Measurements from ENCODE around the gene SH3TC1. TPM values are rescaled to one million over a fixed set of nuclear protein-coding genes. Genes with fewer than 3 reads are reported as not detected.

The SH3TC1 gene
- total RNA-seq, 2 experiments from 2014 or later: 28.5 to 28.8 TPM

- Mint-ChIP-seq H3K36me3 (peaks cover 36% of the 10 kb centered on the region), H3K4me1 (ENCODE audit: low read depth) (peaks cover 49% of the 10 kb centered on the region), H3K9me3 (no peaks in the 10 kb centered on the region), H3K27ac (no peak overlapping the region), H3K27me3 (no peaks in the 10 kb centered on the region), H3K4me3 (no peak overlapping the region)
- ChIA-PET CTCF (no interaction called here), POLR2A (no interaction called here)
- no peak for DNase-seq
- intact Hi-C loops (cut with micrococcal nuclease): no loop called here
Measured at GRCh38 chr4:8224267-8224974, 25.3 kb downstream of the SH3TC1 start.

- Mint-ChIP-seq H3K9me3 (no peaks in the 10 kb centered on the region), H3K36me3 (peaks cover 33% of the 10 kb centered on the region), H3K27me3 (no peaks in the 10 kb centered on the region), H3K4me1 (ENCODE audit: low read depth) (peaks cover 46% of the 10 kb centered on the region), H3K4me3 (no peak overlapping the region), H3K27ac (no peak overlapping the region)
- ChIA-PET POLR2A (no interaction called here), CTCF (no interaction called here)
- no peak for DNase-seq
- intact Hi-C loops (cut with micrococcal nuclease): no loop called here
Measured at GRCh38 chr4:8224975-8225625, 26.0 kb downstream of the SH3TC1 start.

- no peak for DNase-seq
- ChIA-PET POLR2A (no interaction called here), CTCF (interaction anchor here (1.0 kb wide), 2 partner anchors 16 to 49 kb away, joined by 3 to 4 read pairs; no protein-coding TSS in a partner anchor)
- H3K27me3 Mint-ChIP-seq: no peaks in the 10 kb centered on the region
- H3K36me3 Mint-ChIP-seq: peaks cover 27% of the 10 kb centered on the region
- no peak overlapping the region for H3K4me3 Mint-ChIP-seq
- intact Hi-C loops (cut with micrococcal nuclease): no loop called here
- H3K9me3 Mint-ChIP-seq: no peaks in the 10 kb centered on the region
- H3K4me1 Mint-ChIP-seq (ENCODE audit: low read depth): peaks cover 42% of the 10 kb centered on the region
- H3K27ac Mint-ChIP-seq: no peak overlapping the region
Measured at GRCh38 chr4:8225706-8226443, 26.8 kb downstream of the SH3TC1 start.

- peaks cover 29% of the 10 kb centered on the region for H3K4me1 Mint-ChIP-seq (ENCODE audit: low read depth)
- POLR2A ChIA-PET: interaction anchor here (0.7 to 0.8 kb wide), 2 partner anchors 9 to 29 kb away, joined by 3 read pairs; no protein-coding TSS in a partner anchor
- CTCF ChIA-PET: interaction anchor here (0.6 to 2.7 kb wide), 2 partner anchors 15 to 1156 kb away, joined by 3 to 11 read pairs; no protein-coding TSS in a partner anchor
- H3K4me3 Mint-ChIP-seq: no peak overlapping the region
- intact Hi-C loops (cut with micrococcal nuclease): no loop called here
- no peaks in the 10 kb centered on the region for H3K9me3 Mint-ChIP-seq
- peaks cover 23% of the 10 kb centered on the region for H3K36me3 Mint-ChIP-seq
- H3K27me3 Mint-ChIP-seq: no peaks in the 10 kb centered on the region
- DNase-seq: no peak
- no peak overlapping the region for H3K27ac Mint-ChIP-seq
Measured at GRCh38 chr4:8227201-8227770, 28.2 kb downstream of the SH3TC1 start.

GRCh38 chr4:8227771-8228318, 28.8 kb downstream of the SH3TC1 start:
- DNase-seq: no peak
- H3K9me3 Mint-ChIP-seq: no peaks in the 10 kb centered on the region
- POLR2A ChIA-PET: interaction anchor here (0.7 to 0.8 kb wide), 3 partner anchors 10 to 192 kb away, joined by 3 to 5 read pairs (median 3); no protein-coding TSS in a partner anchor
- H3K27me3 Mint-ChIP-seq: no peaks in the 10 kb centered on the region
- CTCF ChIA-PET: interaction anchor here (0.6 to 2.7 kb wide), 3 partner anchors 15 to 1157 kb away, joined by 3 to 11 read pairs (median 6); no protein-coding TSS in a partner anchor
- H3K27ac Mint-ChIP-seq: no peak overlapping the region
- peaks cover 20% of the 10 kb centered on the region for H3K36me3 Mint-ChIP-seq
- peaks cover 25% of the 10 kb centered on the region for H3K4me1 Mint-ChIP-seq (ENCODE audit: low read depth)
- intact Hi-C loops (cut with micrococcal nuclease): loop anchor here (1.0 to 2.0 kb wide), 3 partner anchors 29 to 191 kb away; partner anchors contain the start of genes ABLIM2 and SH3TC1
- H3K4me3 Mint-ChIP-seq: no peak overlapping the region

GRCh38 chr4:8228319-8229250, 29.5 kb downstream of the SH3TC1 start:
- peaks cover 25% of the 10 kb centered on the region for H3K4me1 Mint-ChIP-seq (ENCODE audit: low read depth)
- H3K27ac Mint-ChIP-seq: peak overlapping the region; percentile 66
- intact Hi-C loops (cut with micrococcal nuclease): loop anchor here (1.0 to 2.0 kb wide), 3 partner anchors 29 to 190 kb away; partner anchors contain the start of genes ABLIM2 and SH3TC1
- ChIA-PET POLR2A (interaction anchor here (0.7 to 1.3 kb wide), 4 partner anchors 10 to 200 kb away, joined by 3 to 7 read pairs (median 4); partner anchors contain the start of gene SH3TC1), CTCF (interaction anchor here (0.5 to 2.7 kb wide), 5 partner anchors 10 to 210 kb away, joined by 3 to 11 read pairs (median 3); no protein-coding TSS in a partner anchor)
- DNase-seq: peak; percentile 94
- H3K36me3 Mint-ChIP-seq: peaks cover 20% of the 10 kb centered on the region
- H3K27me3 Mint-ChIP-seq: no peaks in the 10 kb centered on the region
- no peaks in the 10 kb centered on the region for H3K9me3 Mint-ChIP-seq
- no peak overlapping the region for H3K4me3 Mint-ChIP-seq

- Mint-ChIP-seq H3K36me3 (peaks cover 12% of the 10 kb centered on the region), H3K27me3 (no peaks in the 10 kb centered on the region), H3K4me3 (no peak overlapping the region), H3K4me1 (ENCODE audit: low read depth) (peaks cover 24% of the 10 kb centered on the region), H3K27ac (no peak overlapping the region), H3K9me3 (no peaks in the 10 kb centered on the region)
- ChIA-PET CTCF (interaction anchor here (0.5 to 2.7 kb wide), 4 partner anchors 13 to 209 kb away, joined by 3 to 11 read pairs (median 4); no protein-coding TSS in a partner anchor), POLR2A (interaction anchor here (1.3 kb wide), 2 partner anchors 30 to 199 kb away, joined by 3 to 7 read pairs; partner anchors contain the start of gene SH3TC1)
- no peak for DNase-seq
- intact Hi-C loops (cut with micrococcal nuclease): loop anchor here (2.0 kb wide), 2 partner anchors 71 to 189 kb away; partner anchors contain the start of gene ABLIM2
Measured at GRCh38 chr4:8229331-8229975, 30.4 kb downstream of the SH3TC1 start.

GRCh38 chr4:8230033-8230432, 30.9 kb downstream of the SH3TC1 start:
- Mint-ChIP-seq H3K4me3 (no peak overlapping the region), H3K36me3 (peaks cover 8% of the 10 kb centered on the region), H3K27ac (no peak overlapping the region), H3K27me3 (no peaks in the 10 kb centered on the region), H3K4me1 (ENCODE audit: low read depth) (peaks cover 19% of the 10 kb centered on the region), H3K9me3 (no peaks in the 10 kb centered on the region)
- POLR2A ChIA-PET: interaction anchor here (0.6 kb wide), 1 partner anchor 67 kb away, joined by 3 read pairs; no protein-coding TSS in a partner anchor
- CTCF ChIA-PET: interaction anchor here (0.9 kb wide), 1 partner anchor 175 kb away, joined by 3 read pairs; no protein-coding TSS in a partner anchor
- DNase-seq: no peak
- intact Hi-C loops (cut with micrococcal nuclease): no loop called here

GRCh38 chr4:8230891-8231290, 31.8 kb downstream of the SH3TC1 start:
- CTCF ChIA-PET: interaction anchor here (0.9 kb wide), 1 partner anchor 12 kb away, joined by 4 read pairs; no protein-coding TSS in a partner anchor
- H3K36me3 Mint-ChIP-seq: peaks cover 7% of the 10 kb centered on the region
- POLR2A ChIA-PET: no interaction called here
- DNase-seq: no peak
- peaks cover 19% of the 10 kb centered on the region for H3K4me1 Mint-ChIP-seq (ENCODE audit: low read depth)
- intact Hi-C loops (cut with micrococcal nuclease): no loop called here
- H3K4me3 Mint-ChIP-seq: no peak overlapping the region
- no peaks in the 10 kb centered on the region for H3K9me3 Mint-ChIP-seq
- no peaks in the 10 kb centered on the region for H3K27me3 Mint-ChIP-seq
- no peak overlapping the region for H3K27ac Mint-ChIP-seq

GRCh38 chr4:8231551-8232049, 32.5 kb downstream of the SH3TC1 start:
- DNase-seq: no peak
- no peak overlapping the region for H3K27ac Mint-ChIP-seq
- ChIA-PET POLR2A (no interaction called here), CTCF (interaction anchor here (0.9 kb wide), 1 partner anchor 11 kb away, joined by 4 read pairs; no protein-coding TSS in a partner anchor)
- peaks cover 4% of the 10 kb centered on the region for H3K36me3 Mint-ChIP-seq
- no peak overlapping the region for H3K4me3 Mint-ChIP-seq
- H3K27me3 Mint-ChIP-seq: no peaks in the 10 kb centered on the region
- intact Hi-C loops (cut with micrococcal nuclease): no loop called here
- no peaks in the 10 kb centered on the region for H3K9me3 Mint-ChIP-seq
- H3K4me1 Mint-ChIP-seq (ENCODE audit: low read depth): peaks cover 17% of the 10 kb centered on the region

All from activated CD4-positive, alpha-beta memory T cell treated with anti-CD3 and anti-CD28 coated beads for 36 hours (primary cell).